ENCODE data around the gene PRR19. TPM values are rescaled to one million over a fixed set of nuclear protein-coding genes. Genes with fewer than 3 reads are reported as not detected.

The PRR19 gene
- total RNA-seq, 1 experiment from 2014 or later = not detected

DNA sequence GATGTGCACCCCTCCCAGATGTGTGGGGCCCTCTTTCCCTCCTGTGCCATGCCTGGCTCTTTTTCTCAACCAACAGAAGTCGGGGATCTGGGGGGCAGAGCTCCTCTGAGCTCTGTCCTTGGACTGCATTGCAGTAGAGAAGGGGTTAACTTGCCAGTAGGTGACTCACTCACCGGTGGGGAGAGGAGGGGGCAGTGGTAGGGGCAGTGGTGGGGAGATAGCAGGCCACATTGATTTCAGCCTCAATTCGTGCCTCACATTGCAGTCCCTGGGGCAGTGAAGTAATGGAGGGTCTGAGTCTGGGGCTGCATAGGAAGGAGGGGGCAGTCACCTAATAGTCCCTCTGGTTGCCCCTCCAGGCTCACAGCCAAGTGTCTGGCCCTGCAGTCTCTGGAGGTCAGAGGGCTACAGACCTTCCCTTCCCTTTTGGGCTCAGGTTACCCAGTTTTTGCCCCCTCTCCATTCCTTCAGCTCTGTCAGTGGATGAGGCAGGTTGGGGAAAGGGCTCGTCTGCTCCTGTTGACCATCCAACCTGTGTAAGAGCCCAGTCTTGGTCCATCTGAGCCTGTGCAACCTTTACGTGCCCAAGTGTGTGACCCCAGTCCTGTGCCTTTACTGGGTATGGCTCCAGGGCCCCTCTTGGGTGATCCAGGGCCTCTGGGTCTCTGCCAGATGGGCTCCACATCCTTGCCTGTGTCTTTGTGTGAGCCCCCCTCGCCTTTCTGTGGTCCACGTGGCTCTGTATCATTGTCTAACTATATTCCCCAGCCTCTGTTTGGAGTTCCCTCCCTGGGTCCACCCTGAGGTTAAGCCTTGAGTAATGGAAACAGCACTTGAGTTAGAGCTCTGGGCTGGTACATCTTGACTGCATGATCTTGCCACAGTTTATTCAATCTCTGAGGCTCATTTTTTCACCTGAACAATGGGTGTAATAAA is 19.8 kb upstream of the PRR19 start:
- ATAC-seq (no peak), DNase-seq (no peak)
- ChIA-PET CTCF (no interaction called here), POLR2A (ENCODE audit: unreplicated experiment) (no interaction called here)
- Histone ChIP-seq H3K4me3 (ENCODE audit: low read length) (no peak overlapping the region), H3K4me2 (ENCODE audit: low read length) (no peak overlapping the region), H3K79me2 (ENCODE audit: low read length) (no peaks in the 10 kb centered on the region), H3K9me2 (replicated peaks; ENCODE audit: low read length) (no peaks in the 10 kb centered on the region), H3K9me3 (ENCODE audit: low read length) (no peaks in the 10 kb centered on the region), H4K20me1 (ENCODE audit: low read length) (no peaks in the 10 kb centered on the region), H3F3A (ENCODE audit: low read length, unreplicated experiment) (no peaks in the 10 kb centered on the region), H3K9ac (ENCODE audit: low read length) (no peak overlapping the region), H3K27ac (ENCODE audit: low read length) (no peak overlapping the region), H3K4me1 (ENCODE audit: insufficient read depth, low read length) (no peaks in the 10 kb centered on the region), H3K36me3 (ENCODE audit: low read depth, low read length) (no peaks in the 10 kb centered on the region), H3K27me3 (ENCODE audit: low read length) (no peaks in the 10 kb centered on the region), H2AFZ (ENCODE audit: low read length) (no peak overlapping the region)
- TF ChIP-seq EZH2phosphoT487 (IDR thresholded peaks at IDR 0.05; ENCODE audit: borderline replicate concordance, low read length) (no peak), EZH2 (IDR thresholded peaks at IDR 0.05; ENCODE audit: low read length, unreplicated experiment) (no peak)
- TF ChIP-seq, protein P1, sequence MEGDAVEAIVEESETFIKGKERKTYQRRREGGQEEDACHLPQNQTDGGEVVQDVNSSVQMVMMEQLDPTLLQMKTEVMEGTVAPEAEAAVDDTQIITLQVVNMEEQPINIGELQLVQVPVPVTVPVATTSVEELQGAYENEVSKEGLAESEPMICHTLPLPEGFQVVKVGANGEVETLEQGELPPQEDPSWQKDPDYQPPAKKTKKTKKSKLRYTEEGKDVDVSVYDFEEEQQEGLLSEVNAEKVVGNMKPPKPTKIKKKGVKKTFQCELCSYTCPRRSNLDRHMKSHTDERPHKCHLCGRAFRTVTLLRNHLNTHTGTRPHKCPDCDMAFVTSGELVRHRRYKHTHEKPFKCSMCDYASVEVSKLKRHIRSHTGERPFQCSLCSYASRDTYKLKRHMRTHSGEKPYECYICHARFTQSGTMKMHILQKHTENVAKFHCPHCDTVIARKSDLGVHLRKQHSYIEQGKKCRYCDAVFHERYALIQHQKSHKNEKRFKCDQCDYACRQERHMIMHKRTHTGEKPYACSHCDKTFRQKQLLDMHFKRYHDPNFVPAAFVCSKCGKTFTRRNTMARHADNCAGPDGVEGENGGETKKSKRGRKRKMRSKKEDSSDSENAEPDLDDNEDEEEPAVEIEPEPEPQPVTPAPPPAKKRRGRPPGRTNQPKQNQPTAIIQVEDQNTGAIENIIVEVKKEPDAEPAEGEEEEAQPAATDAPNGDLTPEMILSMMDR (conservative IDR thresholded peaks at IDR 0.05; ENCODE audit: low read depth, low read length) = no peak
- BruUV-seq (replicated peaks) = no TSS peak
- intact Hi-C loops (cut with micrococcal nuclease) = no loop called here

DNA sequence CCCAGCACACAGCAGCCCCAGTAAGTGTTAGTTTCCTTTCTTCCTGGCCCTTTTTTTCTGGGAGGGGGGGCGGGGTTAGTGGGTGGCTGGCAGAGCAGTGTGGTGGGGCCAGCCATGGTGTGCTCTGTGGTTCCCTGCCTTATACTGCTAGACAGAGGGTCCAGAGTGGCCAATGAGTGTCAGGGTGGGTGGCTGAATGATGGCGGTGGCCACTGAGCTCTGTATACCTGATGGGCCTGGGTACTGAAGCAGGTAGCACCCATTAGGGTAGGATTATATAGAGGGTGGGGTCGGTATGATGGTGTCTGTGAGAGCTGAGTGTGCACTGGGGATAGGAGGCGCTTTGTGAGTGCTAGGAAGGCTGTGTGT is 19.1 kb upstream of the PRR19 start:
- Histone ChIP-seq H3K36me3 (ENCODE audit: low read depth, low read length) (no peaks in the 10 kb centered on the region), H3K27ac (ENCODE audit: low read length) (no peak overlapping the region), H3K9me2 (replicated peaks; ENCODE audit: low read length) (no peaks in the 10 kb centered on the region), H3K9ac (ENCODE audit: low read length) (no peak overlapping the region), H2AFZ (ENCODE audit: low read length) (no peak overlapping the region), H3K9me3 (ENCODE audit: low read length) (no peaks in the 10 kb centered on the region), H4K20me1 (ENCODE audit: low read length) (no peaks in the 10 kb centered on the region), H3K27me3 (ENCODE audit: low read length) (no peaks in the 10 kb centered on the region), H3K79me2 (ENCODE audit: low read length) (no peaks in the 10 kb centered on the region), H3F3A (ENCODE audit: low read length, unreplicated experiment) (no peaks in the 10 kb centered on the region), H3K4me2 (ENCODE audit: low read length) (no peak overlapping the region), H3K4me3 (ENCODE audit: low read length) (no peak overlapping the region), H3K4me1 (ENCODE audit: insufficient read depth, low read length) (no peaks in the 10 kb centered on the region)
- DNase-seq = no peak
- TF ChIP-seq EZH2phosphoT487 (IDR thresholded peaks at IDR 0.05; ENCODE audit: borderline replicate concordance, low read length) (no peak), EZH2 (IDR thresholded peaks at IDR 0.05; ENCODE audit: low read length, unreplicated experiment) (no peak)
- TF ChIP-seq, protein P1 (conservative IDR thresholded peaks at IDR 0.05; ENCODE audit: low read depth, low read length) = no peak
- no TSS peak for BruUV-seq (replicated peaks)
- ChIA-PET CTCF (no interaction called here), POLR2A (ENCODE audit: unreplicated experiment) (no interaction called here)
- intact Hi-C loops (cut with micrococcal nuclease) = no loop called here
- ATAC-seq = no peak

Measured in PC-3 (cell line).